ENCODE measurements around the gene TOMM40. TPM values are rescaled to one million over a fixed set of nuclear protein-coding genes. Genes with fewer than 3 reads are reported as not detected.
A peak's percentile ranks its signal among the peaks of the same experiment; 100 is the strongest.

TOMM40 gene
- total and polyA plus RNA-seq, 2 of the 13 experiments (the other 11 are each of a cell fraction or from before 2014, with no cell fraction given), result 72.0 to 110 TPM

DNA sequence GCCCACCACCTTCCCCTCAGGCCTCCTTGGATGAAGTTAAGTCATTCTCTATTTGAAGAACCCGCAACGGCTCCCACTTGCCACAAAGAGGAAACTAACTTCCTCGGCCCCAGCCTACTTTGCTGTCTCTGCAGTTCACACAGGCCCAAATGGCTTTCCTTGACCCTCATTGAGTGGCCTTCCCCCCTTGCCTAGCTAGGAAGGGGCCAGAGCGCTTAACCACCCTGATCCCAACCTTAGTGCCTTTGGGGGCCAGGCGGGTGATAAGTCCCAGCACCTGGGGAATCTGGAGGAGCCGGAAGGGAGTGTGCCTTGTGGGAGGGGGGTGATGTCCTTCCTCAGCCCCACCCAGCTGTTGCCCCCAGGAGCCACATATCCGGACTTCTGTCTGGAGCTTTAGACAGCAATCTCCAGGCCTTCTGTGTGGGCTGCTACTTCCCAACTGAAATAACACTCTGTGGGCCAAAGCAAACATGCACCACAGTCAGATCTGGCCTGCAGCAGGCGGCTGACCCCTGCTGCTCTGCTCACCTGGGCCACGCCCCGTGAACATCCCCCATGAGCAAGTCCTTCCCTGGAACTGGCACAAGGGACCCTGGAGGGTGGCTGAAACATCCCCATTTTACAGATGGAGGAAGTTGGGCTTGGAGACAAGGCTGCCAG lies 34.5 kb upstream of the TOMM40 start (continued):
- TF ChIP-seq, protein P1, sequence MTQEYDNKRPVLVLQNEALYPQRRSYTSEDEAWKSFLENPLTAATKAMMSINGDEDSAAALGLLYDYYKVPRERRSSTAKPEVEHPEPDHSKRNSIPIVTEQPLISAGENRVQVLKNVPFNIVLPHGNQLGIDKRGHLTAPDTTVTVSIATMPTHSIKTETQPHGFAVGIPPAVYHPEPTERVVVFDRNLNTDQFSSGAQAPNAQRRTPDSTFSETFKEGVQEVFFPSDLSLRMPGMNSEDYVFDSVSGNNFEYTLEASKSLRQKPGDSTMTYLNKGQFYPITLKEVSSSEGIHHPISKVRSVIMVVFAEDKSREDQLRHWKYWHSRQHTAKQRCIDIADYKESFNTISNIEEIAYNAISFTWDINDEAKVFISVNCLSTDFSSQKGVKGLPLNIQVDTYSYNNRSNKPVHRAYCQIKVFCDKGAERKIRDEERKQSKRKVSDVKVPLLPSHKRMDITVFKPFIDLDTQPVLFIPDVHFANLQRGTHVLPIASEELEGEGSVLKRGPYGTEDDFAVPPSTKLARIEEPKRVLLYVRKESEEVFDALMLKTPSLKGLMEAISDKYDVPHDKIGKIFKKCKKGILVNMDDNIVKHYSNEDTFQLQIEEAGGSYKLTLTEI (CRISPR knock-in tag; conservative IDR thresholded peaks at IDR 0.05), result no peak
- TF ChIP-seq TBP (CRISPR knock-in tag; IDR thresholded peaks at IDR 0.05) (no peak), ZNF543 (CRISPR knock-in tag; IDR thresholded peaks at IDR 0.05) (no peak), TAF1 (CRISPR knock-in tag; IDR thresholded peaks at IDR 0.05) (no peak), ZNF878 (CRISPR knock-in tag; IDR thresholded peaks at IDR 0.05) (no peak), AKAP8 (CRISPR knock-in tag; IDR thresholded peaks at IDR 0.05) (no peak), NPAS2 (CRISPR knock-in tag; IDR thresholded peaks at IDR 0.05; ENCODE audit: borderline replicate concordance) (no peak), CREM (IDR thresholded peaks at IDR 0.05) (no peak), CREM (CRISPR knock-in tag; IDR thresholded peaks at IDR 0.05) (no peak), ZNF550 (CRISPR knock-in tag; IDR thresholded peaks at IDR 0.05; ENCODE audit: borderline replicate concordance) (no peak), TCF7 (IDR thresholded peaks at IDR 0.05; ENCODE audit: low read depth) (no peak), ZNF383 (CRISPR knock-in tag; IDR thresholded peaks at IDR 0.05; ENCODE audit: borderline replicate concordance) (no peak), ZNF556 (CRISPR knock-in tag; IDR thresholded peaks at IDR 0.05; ENCODE audit: borderline replicate concordance) (no peak), FOXJ3 (CRISPR knock-in tag; IDR thresholded peaks at IDR 0.05; ENCODE audit: borderline replicate concordance) (no peak), HOXA7 (CRISPR knock-in tag; IDR thresholded peaks at IDR 0.05) (no peak), ZNF598 (CRISPR knock-in tag; IDR thresholded peaks at IDR 0.05; ENCODE audit: borderline replicate concordance) (no peak), FOXO1 (CRISPR knock-in tag; IDR thresholded peaks at IDR 0.05) (no peak), REL (CRISPR knock-in tag; conservative IDR thresholded peaks at IDR 0.05) (no peak), CENPX (CRISPR knock-in tag; IDR thresholded peaks at IDR 0.05) (no peak)
- TF ChIP-seq, protein P2, sequence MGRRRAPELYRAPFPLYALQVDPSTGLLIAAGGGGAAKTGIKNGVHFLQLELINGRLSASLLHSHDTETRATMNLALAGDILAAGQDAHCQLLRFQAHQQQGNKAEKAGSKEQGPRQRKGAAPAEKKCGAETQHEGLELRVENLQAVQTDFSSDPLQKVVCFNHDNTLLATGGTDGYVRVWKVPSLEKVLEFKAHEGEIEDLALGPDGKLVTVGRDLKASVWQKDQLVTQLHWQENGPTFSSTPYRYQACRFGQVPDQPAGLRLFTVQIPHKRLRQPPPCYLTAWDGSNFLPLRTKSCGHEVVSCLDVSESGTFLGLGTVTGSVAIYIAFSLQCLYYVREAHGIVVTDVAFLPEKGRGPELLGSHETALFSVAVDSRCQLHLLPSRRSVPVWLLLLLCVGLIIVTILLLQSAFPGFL (CRISPR knock-in tag; IDR thresholded peaks at IDR 0.05), result no peak
- TF ChIP-seq, protein P3, sequence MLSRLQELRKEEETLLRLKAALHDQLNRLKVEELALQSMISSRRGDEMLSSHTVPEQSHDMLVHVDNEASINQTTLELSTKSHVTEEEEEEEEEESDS (CRISPR knock-in tag; IDR thresholded peaks at IDR 0.05; ENCODE audit: borderline replicate concordance), result no peak
- TF ChIP-seq, protein P4, sequence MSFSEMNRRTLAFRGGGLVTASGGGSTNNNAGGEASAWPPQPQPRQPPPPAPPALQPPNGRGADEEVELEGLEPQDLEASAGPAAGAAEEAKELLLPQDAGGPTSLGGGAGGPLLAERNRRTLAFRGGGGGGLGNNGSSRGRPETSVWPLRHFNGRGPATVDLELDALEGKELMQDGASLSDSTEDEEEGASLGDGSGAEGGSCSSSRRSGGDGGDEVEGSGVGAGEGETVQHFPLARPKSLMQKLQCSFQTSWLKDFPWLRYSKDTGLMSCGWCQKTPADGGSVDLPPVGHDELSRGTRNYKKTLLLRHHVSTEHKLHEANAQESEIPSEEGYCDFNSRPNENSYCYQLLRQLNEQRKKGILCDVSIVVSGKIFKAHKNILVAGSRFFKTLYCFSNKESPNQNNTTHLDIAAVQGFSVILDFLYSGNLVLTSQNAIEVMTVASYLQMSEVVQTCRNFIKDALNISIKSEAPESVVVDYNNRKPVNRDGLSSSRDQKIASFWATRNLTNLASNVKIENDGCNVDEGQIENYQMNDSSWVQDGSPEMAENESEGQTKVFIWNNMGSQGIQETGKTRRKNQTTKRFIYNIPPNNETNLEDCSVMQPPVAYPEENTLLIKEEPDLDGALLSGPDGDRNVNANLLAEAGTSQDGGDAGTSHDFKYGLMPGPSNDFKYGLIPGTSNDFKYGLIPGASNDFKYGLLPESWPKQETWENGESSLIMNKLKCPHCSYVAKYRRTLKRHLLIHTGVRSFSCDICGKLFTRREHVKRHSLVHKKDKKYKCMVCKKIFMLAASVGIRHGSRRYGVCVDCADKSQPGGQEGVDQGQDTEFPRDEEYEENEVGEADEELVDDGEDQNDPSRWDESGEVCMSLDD (CRISPR knock-in tag; IDR thresholded peaks at IDR 0.05; ENCODE audit: borderline replicate concordance), result no peak
- TF ChIP-seq, protein P5, sequence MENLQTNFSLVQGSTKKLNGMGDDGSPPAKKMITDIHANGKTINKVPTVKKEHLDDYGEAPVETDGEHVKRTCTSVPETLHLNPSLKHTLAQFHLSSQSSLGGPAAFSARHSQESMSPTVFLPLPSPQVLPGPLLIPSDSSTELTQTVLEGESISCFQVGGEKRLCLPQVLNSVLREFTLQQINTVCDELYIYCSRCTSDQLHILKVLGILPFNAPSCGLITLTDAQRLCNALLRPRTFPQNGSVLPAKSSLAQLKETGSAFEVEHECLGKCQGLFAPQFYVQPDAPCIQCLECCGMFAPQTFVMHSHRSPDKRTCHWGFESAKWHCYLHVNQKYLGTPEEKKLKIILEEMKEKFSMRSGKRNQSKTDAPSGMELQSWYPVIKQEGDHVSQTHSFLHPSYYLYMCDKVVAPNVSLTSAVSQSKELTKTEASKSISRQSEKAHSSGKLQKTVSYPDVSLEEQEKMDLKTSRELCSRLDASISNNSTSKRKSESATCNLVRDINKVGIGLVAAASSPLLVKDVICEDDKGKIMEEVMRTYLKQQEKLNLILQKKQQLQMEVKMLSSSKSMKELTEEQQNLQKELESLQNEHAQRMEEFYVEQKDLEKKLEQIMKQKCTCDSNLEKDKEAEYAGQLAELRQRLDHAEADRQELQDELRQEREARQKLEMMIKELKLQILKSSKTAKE (CRISPR knock-in tag; IDR thresholded peaks at IDR 0.05; ENCODE audit: borderline replicate concordance), result peak; percentile 50; the same call in 1 of the 2 replicates

Measured in HepG2 (cell line).